Naive thymus-derived CD4-positive, alpha-beta T cell (primary cell): Measurements from ENCODE around the gene ZEB1. TPM values are rescaled to one million over a fixed set of nuclear protein-coding genes. Genes with fewer than 3 reads are reported as not detected.

Source experiments
- ATAC-seq: fragments of 150-1000 bp; cut with Tn5 transposase; 2 replicates; pipeline ENCODE4 v1.10.0; 2021; ENCODE audit warnings: mild to moderate bottlenecking, moderate library complexity
- CTCF ChIA-PET: fragments of 350-600 bp; sonication (Branson Sonifier 250); formaldehyde crosslinking; loops from one replicate; lab custom pipeline; 2021; ENCODE audit warnings: antibody characterized with exemption; lab: Charles Lee
- POLR2A ChIA-PET: fragments of 350-600 bp; sonication (Branson Sonifier 250); formaldehyde crosslinking; loops from one replicate; lab custom pipeline; 2021; ENCODE audit warnings: antibody characterized with exemption, inconsistent platforms; lab: Charles Lee
- DNase-seq, 9 donors: peaks; one replicate each; pipeline versions ENCODE4 v3.0.0 to v3.0.0-alpha.2; 2020 to 2022; ENCODE audit warnings: mixed read lengths in 1 of 9
- H3K27ac ChIP-seq: one replicate; pipeline ENCODE4 v1.7.0; 2013; ENCODE audit warnings: mild to moderate bottlenecking, low read depth, low read length, moderate library complexity
- H3K27me3 ChIP-seq, 2 donors: one replicate each; pipeline ENCODE4 v1.7.0; 2013; ENCODE audit warnings: low read length in 2 of 2, mild to moderate bottlenecking in 2 of 2, moderate library complexity in 2 of 2; ENCODE audit not compliant: control insufficient read depth in 2 of 2, insufficient read depth in 2 of 2
- H3K36me3 ChIP-seq, 3 experiments: 1 replicate in 2 of 3; 2 replicates in 1 of 3; pipeline ENCODE4 v1.7.0; 2013; ENCODE audit warnings: low read length in 3 of 3, mild to moderate bottlenecking in 3 of 3, moderate library complexity in 1 of 3; ENCODE audit not compliant: insufficient read depth in 3 of 3, control insufficient read depth in 2 of 3
- H3K4me1 ChIP-seq, 2 donors: one replicate each; pipeline ENCODE4 v1.7.0; 2013; ENCODE audit warnings: low read length in 2 of 2, mild to moderate bottlenecking in 2 of 2, moderate library complexity in 1 of 2; ENCODE audit not compliant: control insufficient read depth in 2 of 2, insufficient read depth in 2 of 2
- H3K4me3 ChIP-seq: 2 replicates; pipeline ENCODE4 v1.7.0; 2013; ENCODE audit warnings: mild to moderate bottlenecking, low read length
- H3K9me3 ChIP-seq, 3 experiments: 1 replicate in 2 of 3; 2 replicates in 1 of 3; pipeline ENCODE4 v1.7.0; 2013; ENCODE audit warnings: low read length in 3 of 3; ENCODE audit not compliant: control insufficient read depth in 2 of 3
- H3K27ac Mint-ChIP-seq, 9 donors: one replicate each; pipeline ENCODE4 v1.8.0; 2020 to 2022; ENCODE audit warnings: mixed read lengths in 9 of 9, mild to moderate bottlenecking in 8 of 9, moderate library complexity in 5 of 9, inconsistent platforms in 2 of 9
- H3K27me3 Mint-ChIP-seq, 5 donors: one replicate each; pipeline ENCODE4 v1.8.0; 2021 to 2022; ENCODE audit warnings: mixed read lengths in 5 of 5, mild to moderate bottlenecking in 1 of 5
- H3K36me3 Mint-ChIP-seq, 5 donors: one replicate each; pipeline ENCODE4 v1.8.0; 2020 to 2022; ENCODE audit warnings: mixed read lengths in 5 of 5, mild to moderate bottlenecking in 3 of 5, inconsistent platforms in 1 of 5
- H3K4me1 Mint-ChIP-seq, 7 donors: one replicate each; pipeline ENCODE4 v1.8.0; 2020 to 2022; ENCODE audit warnings: mixed read lengths in 7 of 7, mild to moderate bottlenecking in 3 of 7, inconsistent platforms in 1 of 7
- H3K4me3 Mint-ChIP-seq, 10 donors: one replicate each; pipeline ENCODE4 v1.8.0; 2020 to 2022; ENCODE audit warnings: mild to moderate bottlenecking in 10 of 10, mixed read lengths in 10 of 10, moderate library complexity in 6 of 10, inconsistent platforms in 2 of 10
- H3K9me3 Mint-ChIP-seq, 11 donors: one replicate each; pipeline ENCODE4 v1.8.0; 2020 to 2022; ENCODE audit warnings: mixed read lengths in 11 of 11, mild to moderate bottlenecking in 4 of 11, inconsistent platforms in 1 of 11, moderate library complexity in 1 of 11
- intact Hi-C, 2 donors: fragments of 100-400 bp; cut with micrococcal nuclease; formaldehyde crosslinking; loops; one replicate each; pipeline ENCODE4 v1.15.1; 2023
- polyA plus RNA-seq, 2 donors: library from polyadenylated mRNA; unstranded; fragments of 300-500 nt; fragmentation: Illumina TruSeq; gene quantifications; one replicate each; pipeline ENCODE4 v1.2.3, GENCODE V29; 2021
- total RNA-seq, 6 experiments: library from RNA in 5 of 6; stranded (reverse) in 5 of 6; gene quantifications; 1 replicate in 5 of 6; 2 replicates in 1 of 6; pipeline ENCODE4 v1.2.3 and lab custom pipeline; 2021 to 2026

Gene ZEB1
- total and polyA plus RNA-seq, 7 experiments from 2014 or later, result 37.4 to 126 (median 77.5) TPM

- H3K36me3 ChIP-seq, result no peaks in the 10 kb centered on the region
- H3K27ac Mint-ChIP-seq, result no peak overlapping the region
- intact Hi-C loops, result no loop called here
- CTCF ChIA-PET, result no interaction called here
- DNase-seq (no peak), ATAC-seq (no peak)
- no peaks in the 10 kb centered on the region for H3K9me3 ChIP-seq
- no peaks in the 10 kb centered on the region for H3K4me1 ChIP-seq
- POLR2A ChIA-PET, result no interaction called here
- no peak overlapping the region for H3K4me3 ChIP-seq
- H3K27me3 Mint-ChIP-seq, result peaks cover 0 to 19% (median 9%) of the 10 kb centered on the region in 5 donors
- H3K4me1 Mint-ChIP-seq, result no peaks in the 10 kb centered on the region
- H3K27ac ChIP-seq, result no peak overlapping the region
- H3K27me3 ChIP-seq, result no peaks in the 10 kb centered on the region
- H3K36me3 Mint-ChIP-seq, result peaks cover 0 to 4% (median 0%) of the 10 kb centered on the region in 5 donors
- H3K4me3 Mint-ChIP-seq, result no peak overlapping the region
- peaks cover 0 to 14% (median 7%) of the 10 kb centered on the region in 11 donors for H3K9me3 Mint-ChIP-seq
These were observed 38.0 kb upstream of the ZEB1 start for GRCh38 chr10:31280972-31281371.

GRCh38 chr10:31288001-31288400, 31.0 kb upstream of the ZEB1 start:
- POLR2A ChIA-PET, result no interaction called here
- intact Hi-C loops, result no loop called here
- Mint-ChIP-seq H3K27ac (no peak overlapping the region), H3K27me3 (peaks cover 0 to 9% (median 0%) of the 10 kb centered on the region in 5 donors), H3K9me3 (peaks cover 0 to 3% (median 0%) of the 10 kb centered on the region in 11 donors), H3K4me1 (peaks cover 0 to 2% (median 0%) of the 10 kb centered on the region in 7 donors), H3K36me3 (no peaks in the 10 kb centered on the region), H3K4me3 (no peak overlapping the region)
- H3K4me1 ChIP-seq, result no peaks in the 10 kb centered on the region
- ATAC-seq (no peak), DNase-seq (no peak)
- no peak overlapping the region for H3K27ac ChIP-seq
- CTCF ChIA-PET, result no interaction called here
- no peaks in the 10 kb centered on the region for H3K36me3 ChIP-seq
- no peaks in the 10 kb centered on the region for H3K27me3 ChIP-seq
- H3K4me3 ChIP-seq, result no peak overlapping the region
- H3K9me3 ChIP-seq, result no peaks in the 10 kb centered on the region

- no peaks in the 10 kb centered on the region for H3K36me3 Mint-ChIP-seq
- peaks cover 0 to 3% (median 0%) of the 10 kb centered on the region in 5 donors for H3K27me3 Mint-ChIP-seq
- peaks cover 0 to 2% (median 0%) of the 10 kb centered on the region in 7 donors for H3K4me1 Mint-ChIP-seq
- Histone ChIP-seq H3K9me3 (no peaks in the 10 kb centered on the region), H3K36me3 (no peaks in the 10 kb centered on the region), H3K4me1 (no peaks in the 10 kb centered on the region), H3K27ac (no peak overlapping the region), H3K4me3 (no peak overlapping the region), H3K27me3 (no peaks in the 10 kb centered on the region)
- no peak overlapping the region for H3K27ac Mint-ChIP-seq
- H3K4me3 Mint-ChIP-seq, result no peak overlapping the region
- CTCF ChIA-PET, result no interaction called here
- no peak for DNase-seq
- intact Hi-C loops, result no loop called here
- POLR2A ChIA-PET, result no interaction called here
- ATAC-seq, result no peak
- peaks cover 0 to 3% (median 0%) of the 10 kb centered on the region in 11 donors for H3K9me3 Mint-ChIP-seq
These were observed 30.1 kb upstream of the ZEB1 start for GRCh38 chr10:31288962-31289361.

GRCh38 chr10:31290386-31290785, 28.6 kb upstream of the ZEB1 start:
- H3K27ac Mint-ChIP-seq, result no peak overlapping the region
- H3K36me3 Mint-ChIP-seq, result no peaks in the 10 kb centered on the region
- ATAC-seq (no peak), DNase-seq (no peak)
- H3K4me3 Mint-ChIP-seq, result no peak overlapping the region
- no peak overlapping the region for H3K4me3 ChIP-seq
- no peaks in the 10 kb centered on the region for H3K27me3 ChIP-seq
- peaks cover 0 to 2% (median 0%) of the 10 kb centered on the region in 5 donors for H3K27me3 Mint-ChIP-seq
- H3K36me3 ChIP-seq, result no peaks in the 10 kb centered on the region
- peaks cover 0 to 3% (median 0%) of the 10 kb centered on the region in 11 donors for H3K9me3 Mint-ChIP-seq
- CTCF ChIA-PET, result no interaction called here
- H3K9me3 ChIP-seq, result no peaks in the 10 kb centered on the region
- intact Hi-C loops, result no loop called here
- H3K27ac ChIP-seq, result no peak overlapping the region
- POLR2A ChIA-PET, result no interaction called here
- no peaks in the 10 kb centered on the region for H3K4me1 ChIP-seq
- peaks cover 0 to 2% (median 0%) of the 10 kb centered on the region in 7 donors for H3K4me1 Mint-ChIP-seq

GRCh38 chr10:31291123-31291522, 27.9 kb upstream of the ZEB1 start:
- intact Hi-C loops, result no loop called here
- ATAC-seq (no peak), DNase-seq (no peak)
- CTCF ChIA-PET, result no interaction called here
- no peaks in the 10 kb centered on the region for H3K4me1 ChIP-seq
- POLR2A ChIA-PET, result no interaction called here
- H3K36me3 ChIP-seq, result no peaks in the 10 kb centered on the region
- Mint-ChIP-seq H3K27ac (no peak overlapping the region), H3K4me1 (peaks cover 0 to 2% (median 0%) of the 10 kb centered on the region in 7 donors), H3K27me3 (peaks cover 0 to 2% (median 0%) of the 10 kb centered on the region in 5 donors), H3K9me3 (peaks cover 0 to 3% (median 0%) of the 10 kb centered on the region in 11 donors), H3K4me3 (no peak overlapping the region), H3K36me3 (no peaks in the 10 kb centered on the region)
- H3K4me3 ChIP-seq, result no peak overlapping the region
- H3K9me3 ChIP-seq, result no peaks in the 10 kb centered on the region
- no peak overlapping the region for H3K27ac ChIP-seq
- no peaks in the 10 kb centered on the region for H3K27me3 ChIP-seq

GRCh38 chr10:31294558-31294957, 24.5 kb upstream of the ZEB1 start:
- Mint-ChIP-seq H3K36me3 (no peaks in the 10 kb centered on the region), H3K4me1 (peaks cover 0 to 9% (median 4%) of the 10 kb centered on the region in 7 donors), H3K27ac (no peak overlapping the region), H3K4me3 (no peak overlapping the region), H3K9me3 (no peaks in the 10 kb centered on the region), H3K27me3 (no peaks in the 10 kb centered on the region)
- Histone ChIP-seq H3K27me3 (no peaks in the 10 kb centered on the region), H3K4me3 (no peak overlapping the region), H3K36me3 (no peaks in the 10 kb centered on the region), H3K4me1 (no peaks in the 10 kb centered on the region), H3K9me3 (no peaks in the 10 kb centered on the region), H3K27ac (no peak overlapping the region)
- CTCF ChIA-PET, result no interaction called here
- POLR2A ChIA-PET, result no interaction called here
- ATAC-seq (no peak), DNase-seq (no peak)
- intact Hi-C loops, result no loop called here

- Histone ChIP-seq H3K27me3 (no peaks in the 10 kb centered on the region), H3K4me3 (no peak overlapping the region), H3K36me3 (no peaks in the 10 kb centered on the region), H3K4me1 (no peaks in the 10 kb centered on the region), H3K27ac (no peak overlapping the region), H3K9me3 (no peaks in the 10 kb centered on the region)
- H3K27me3 Mint-ChIP-seq, result no peaks in the 10 kb centered on the region
- ChIA-PET CTCF (no interaction called here), POLR2A (no interaction called here)
- peaks cover 0 to 2% (median 0%) of the 10 kb centered on the region in 5 donors for H3K36me3 Mint-ChIP-seq
- no peak for DNase-seq
- no peak for ATAC-seq
- peaks cover 0 to 2% (median 0%) of the 10 kb centered on the region in 11 donors for H3K9me3 Mint-ChIP-seq
- intact Hi-C loops, result no loop called here
- H3K27ac Mint-ChIP-seq, result no peak overlapping the region
- peaks cover 0 to 10% (median 4%) of the 10 kb centered on the region in 7 donors for H3K4me1 Mint-ChIP-seq
- no peak overlapping the region for H3K4me3 Mint-ChIP-seq
These were observed 22.3 kb upstream of the ZEB1 start for GRCh38 chr10:31296754-31297153.
